ENCODE results near the gene IL1A.

The IL1A gene

GRCh38 chr2:112724591-112725525, 59.4 kb downstream of the IL1A start:
- peak in 1 of 2 experiments; percentile 16 for DNase-seq

- DNase-seq: no peak
These were observed 60.3 kb downstream of the IL1A start for GRCh38 chr2:112723995-112724394.
